Activated T-helper 1 cell treated with Interleukin-2 at 50 U/mL for 16 hours (primary cell): ENCODE data around the gene LINGO4.

Source experiments
- DNase-seq: peaks from one replicate; pipeline ENCODE4 v3.0.0-alpha.2; 2020; ENCODE audit warnings: low read depth

The LINGO4 gene

GRCh38 chr1:151814426-151814825 is 9.2 kb upstream of the LINGO4 start:
- no peak for DNase-seq

GRCh38 chr1:151813271-151813977 is 8.2 kb upstream of the LINGO4 start:
- DNase-seq: no peak

GRCh38 chr1:151811181-151811580 is 6.0 kb upstream of the LINGO4 start:
- no peak for DNase-seq

DNA sequence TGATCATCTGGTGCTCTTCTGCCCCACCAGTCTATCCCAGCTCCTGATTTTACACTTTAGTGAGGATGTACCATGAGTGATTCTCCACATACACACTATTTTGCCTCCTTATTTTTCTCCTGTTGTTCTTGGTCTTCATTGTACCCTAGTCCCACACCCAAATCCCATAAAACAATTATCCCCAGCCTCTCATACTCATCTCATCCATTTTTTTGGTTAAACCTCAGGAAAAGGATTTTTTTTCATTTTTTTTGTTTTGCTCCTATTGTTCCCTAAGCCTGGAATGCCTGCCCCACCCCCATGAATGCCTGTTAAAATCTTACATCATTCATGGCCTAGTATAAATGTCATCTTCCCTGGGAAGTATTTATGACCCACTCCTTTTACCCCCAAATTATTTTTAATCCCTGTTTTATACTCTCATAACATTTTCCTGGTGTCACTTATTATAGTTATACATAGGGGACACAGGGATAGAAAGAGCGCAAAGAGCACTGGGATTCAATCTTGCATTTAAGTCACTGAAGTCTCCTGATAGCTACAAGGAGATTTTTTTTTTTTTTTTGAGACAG is 4.9 kb upstream of the LINGO4 start:
- no peak for DNase-seq

GRCh38 chr1:151809290-151809984 is 4.2 kb upstream of the LINGO4 start:
- DNase-seq: no peak

DNA sequence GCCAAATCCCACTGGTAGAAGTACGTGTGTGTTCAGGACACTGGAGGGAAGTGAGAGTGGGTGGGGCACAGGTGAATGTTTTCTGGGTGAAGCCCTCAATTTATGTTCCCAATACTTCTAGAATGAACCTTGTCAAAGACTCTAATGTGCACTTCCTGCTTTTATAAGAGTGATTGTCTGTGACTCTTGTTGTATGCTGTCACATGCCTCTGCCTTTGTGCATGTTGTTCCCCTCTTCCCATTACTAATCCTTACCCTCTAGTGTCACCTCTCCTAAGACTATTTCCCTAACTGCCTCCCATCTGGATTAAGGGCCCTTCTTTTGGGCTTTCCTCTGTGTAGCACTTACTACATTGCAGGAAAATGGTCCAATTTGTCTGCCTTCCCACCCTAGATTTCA is 2.5 kb upstream of the LINGO4 start:
- no peak for DNase-seq

DNA sequence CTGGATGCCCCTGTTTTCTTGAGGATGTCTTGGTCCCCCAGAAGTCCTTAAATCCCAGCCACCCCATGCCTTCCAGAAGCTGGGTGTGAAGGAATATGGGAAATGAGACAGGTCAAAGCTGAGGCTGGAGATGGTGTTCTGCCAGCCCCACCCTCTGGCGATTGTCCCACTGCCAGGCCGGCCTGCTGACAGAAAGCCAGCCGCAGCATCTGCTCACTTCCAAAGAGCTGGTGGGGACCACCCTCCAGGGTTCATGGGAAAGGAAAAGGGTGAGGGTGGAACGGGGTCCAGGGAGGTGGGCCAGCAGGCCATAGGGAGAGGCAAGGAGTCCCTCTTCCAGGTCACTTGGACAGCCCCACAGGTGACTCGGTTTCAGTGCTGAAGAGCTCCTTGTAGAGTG is 1.9 kb upstream of the LINGO4 start:
- DNase-seq: no peak

GRCh38 chr1:151806170-151806569 is 951 bp upstream of the LINGO4 start:
- DNase-seq: no peak

GRCh38 chr1:151803915-151804314 is 1.3 kb downstream of the LINGO4 start:
- DNase-seq: no peak

- no peak for DNase-seq
Observed at GRCh38 chr1:151803164-151803563, 2.1 kb downstream of the LINGO4 start.

DNA sequence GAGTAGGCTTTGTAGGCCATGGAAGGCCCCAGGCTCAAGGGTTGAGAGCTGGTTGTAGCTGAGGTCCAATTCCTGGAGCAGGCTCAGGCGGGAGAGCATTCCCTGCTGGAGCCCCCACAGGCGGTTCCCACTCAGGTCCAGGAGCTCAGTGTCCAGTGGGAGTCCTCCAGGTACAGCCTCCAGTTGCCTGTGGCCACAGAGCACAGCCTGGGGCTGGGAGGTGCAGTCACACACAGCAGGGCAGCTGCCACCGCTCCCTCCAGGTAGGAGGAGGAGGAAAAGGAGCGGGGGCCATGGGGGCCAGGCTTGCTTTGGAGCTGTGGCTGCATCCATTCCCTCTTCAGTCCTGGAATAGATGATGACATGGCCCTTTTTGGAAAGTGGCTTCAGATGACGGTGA is 2.8 kb downstream of the LINGO4 start:
- no peak for DNase-seq

GRCh38 chr1:151801846-151802245 is 3.4 kb downstream of the LINGO4 start:
- no peak for DNase-seq

- no peak for DNase-seq
Observed at GRCh38 chr1:151801310-151801820, 3.9 kb downstream of the LINGO4 start.

DNA sequence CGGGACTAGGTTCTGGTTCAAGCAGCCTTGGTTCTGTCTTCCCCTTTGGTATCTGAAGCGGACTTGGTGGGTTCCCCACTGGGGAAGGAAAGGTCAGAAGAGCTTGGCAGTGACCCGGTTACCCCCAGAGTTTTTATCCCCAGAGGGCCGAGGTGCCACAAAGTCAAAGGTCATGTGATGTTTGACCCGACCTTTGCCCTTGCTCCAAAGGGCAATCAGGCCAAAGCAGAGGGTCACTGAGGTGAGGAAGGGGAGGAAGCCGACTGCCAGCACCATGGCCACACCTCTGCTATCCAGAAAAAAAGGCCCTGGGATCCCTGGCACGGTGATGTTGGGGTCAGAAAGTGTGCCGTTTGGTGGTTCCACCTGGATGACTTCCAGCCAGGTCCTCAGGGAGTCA is 4.4 kb downstream of the LINGO4 start:
- DNase-seq: no peak

- DNase-seq: no peak
Observed at GRCh38 chr1:151799179-151800022, 5.8 kb downstream of the LINGO4 start.

DNA sequence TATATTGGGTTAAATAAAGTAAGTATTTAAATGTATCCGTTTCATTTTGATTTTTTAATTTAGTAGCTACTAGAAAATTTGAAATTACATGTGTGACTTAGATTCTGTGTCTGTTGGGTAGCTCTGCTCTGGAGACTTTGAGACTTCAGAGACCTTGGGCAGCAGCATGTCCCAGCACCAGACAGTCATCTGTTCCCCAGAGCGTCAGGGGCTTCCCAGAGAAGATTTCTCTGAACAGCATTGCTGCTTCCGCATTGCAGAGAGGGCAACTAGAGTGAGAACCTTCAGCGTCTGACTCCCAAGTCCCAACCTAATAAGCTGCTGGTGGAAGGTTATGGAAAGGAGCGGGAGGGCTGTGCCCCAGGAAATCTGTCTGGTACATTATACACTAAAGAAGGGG is 6.6 kb downstream of the LINGO4 start:
- DNase-seq: no peak

DNA sequence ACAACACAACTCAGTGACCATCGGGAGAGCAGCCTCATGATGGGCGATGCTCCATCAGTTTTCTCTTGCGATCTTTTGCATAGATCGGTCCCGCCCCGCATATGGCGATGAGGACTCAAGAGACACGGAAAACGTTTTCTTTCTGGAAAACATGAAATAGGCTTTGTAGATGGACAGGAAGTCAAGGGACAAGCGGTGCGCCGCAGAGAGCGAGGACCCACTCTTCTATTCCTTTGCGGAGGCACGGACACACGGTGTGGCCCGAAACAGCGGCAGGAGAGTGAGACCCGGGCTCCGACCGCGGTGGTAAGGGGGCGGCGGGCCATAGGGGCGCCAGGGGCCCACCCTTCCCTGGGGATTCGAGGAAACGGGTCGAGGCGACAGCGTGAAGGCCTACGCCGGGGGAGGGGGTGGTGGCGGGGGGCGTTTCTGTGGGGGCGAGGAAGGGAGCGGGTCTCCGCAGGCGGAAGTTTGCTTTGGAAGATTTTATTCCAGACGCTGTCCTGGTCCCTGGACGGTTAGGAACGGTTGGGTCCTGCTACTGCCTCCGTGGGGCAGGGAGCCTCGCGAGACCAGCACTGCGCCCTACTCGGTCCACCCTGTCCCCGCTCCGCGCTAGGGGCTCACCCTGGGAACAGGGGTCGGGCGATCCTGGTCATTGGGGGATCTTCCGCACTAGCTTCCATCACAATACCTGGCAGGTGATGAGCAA is 14.1 kb downstream of the LINGO4 start:
- no peak for DNase-seq

GRCh38 chr1:151790071-151790939 is 14.9 kb downstream of the LINGO4 start, which contains the start of gene TDRKH:
Gene TDRKH, minus strand, starts transcription at chr1:151790500. Its CDS starts 7,478 bp downstream, at chr1:151783022.
- peak; percentile 96 for DNase-seq

DNA sequence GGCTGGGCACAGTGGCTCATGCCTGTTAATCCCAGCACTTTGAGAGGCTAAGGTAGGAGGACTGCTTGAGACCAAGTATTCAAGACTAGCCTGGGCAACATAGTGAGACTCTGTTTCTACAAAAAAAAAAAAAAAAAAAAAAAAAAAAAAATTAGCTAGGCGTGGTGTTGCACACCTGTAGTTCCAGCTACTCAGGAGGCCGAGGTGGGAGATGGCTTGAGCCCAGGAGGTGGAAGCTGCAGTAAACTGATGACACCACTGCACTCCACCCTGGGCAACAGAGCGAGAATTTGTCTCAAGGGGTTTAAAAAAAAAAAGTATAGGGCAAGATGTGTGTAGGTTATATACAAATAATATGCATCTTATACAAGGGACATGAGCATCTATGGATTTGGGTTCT is 17.5 kb downstream of the LINGO4 start:
- no peak for DNase-seq

GRCh38 chr1:151783796-151784195 is 21.4 kb downstream of the LINGO4 start:
- DNase-seq: no peak

DNA sequence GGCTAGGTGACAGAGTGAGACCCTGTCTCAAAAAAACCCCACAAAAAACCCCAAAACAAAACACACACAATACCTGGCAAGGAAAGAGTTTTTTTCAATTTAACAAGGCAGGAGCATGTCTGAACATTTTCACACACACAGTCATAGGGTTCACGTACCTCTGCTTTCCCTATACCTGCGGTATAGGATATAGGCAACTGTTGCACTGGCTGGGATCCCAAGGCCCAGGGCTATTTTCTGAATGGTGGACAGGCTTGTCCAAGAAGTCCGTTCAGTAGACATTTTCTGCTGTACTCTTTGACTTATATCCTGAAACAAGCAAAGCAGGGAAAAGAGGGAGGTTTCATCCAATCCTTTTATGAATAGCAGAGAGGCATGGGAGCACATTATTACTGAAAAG is 22.5 kb downstream of the LINGO4 start:
- DNase-seq: no peak
